ENCODE results near the gene HOMER1.

HOMER1 gene, protein sequence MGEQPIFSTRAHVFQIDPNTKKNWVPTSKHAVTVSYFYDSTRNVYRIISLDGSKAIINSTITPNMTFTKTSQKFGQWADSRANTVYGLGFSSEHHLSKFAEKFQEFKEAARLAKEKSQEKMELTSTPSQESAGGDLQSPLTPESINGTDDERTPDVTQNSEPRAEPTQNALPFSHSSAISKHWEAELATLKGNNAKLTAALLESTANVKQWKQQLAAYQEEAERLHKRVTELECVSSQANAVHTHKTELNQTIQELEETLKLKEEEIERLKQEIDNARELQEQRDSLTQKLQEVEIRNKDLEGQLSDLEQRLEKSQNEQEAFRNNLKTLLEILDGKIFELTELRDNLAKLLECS

DNA sequence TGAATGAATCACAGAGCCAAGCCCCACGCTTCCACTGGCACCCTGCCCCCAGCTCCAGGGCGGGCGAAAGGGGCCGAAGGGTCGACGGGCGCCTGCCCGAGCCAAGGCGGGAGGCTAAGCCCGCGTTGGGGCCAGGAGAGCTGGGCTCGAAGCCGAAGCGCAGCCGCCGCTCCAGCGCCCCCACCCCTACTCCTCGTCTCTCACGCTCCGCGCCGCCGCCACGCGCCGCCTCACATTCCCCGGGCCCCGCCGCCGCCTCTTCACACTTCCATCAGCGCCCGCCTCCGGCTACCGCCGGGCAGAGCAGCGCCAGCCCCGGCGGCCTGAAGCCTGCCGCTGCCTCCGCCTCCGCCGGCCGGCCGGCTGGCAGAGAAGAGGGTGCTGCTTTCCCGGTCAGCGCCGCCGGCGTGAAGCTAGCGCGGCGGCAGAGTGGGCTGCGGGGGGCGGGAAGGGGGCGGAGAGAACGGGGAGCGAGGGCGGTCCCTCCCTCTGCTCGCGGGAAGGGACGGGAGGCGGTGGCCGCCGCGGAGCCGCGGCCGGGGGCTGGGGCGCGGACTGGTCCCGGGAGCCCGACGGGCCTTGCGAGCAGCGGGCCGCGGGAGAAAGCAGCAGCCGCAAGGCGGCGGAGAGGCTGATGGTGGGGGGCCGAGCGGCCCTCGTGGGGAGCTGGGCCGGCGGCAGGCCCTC, at the start of gene HOMER1:
HOMER1 (minus strand) TSS at position 431 of the 687 bp plus-strand sequence. CDS start 1,360 bp downstream, outside the sequence.
- TF ChIP-seq, protein P1, sequence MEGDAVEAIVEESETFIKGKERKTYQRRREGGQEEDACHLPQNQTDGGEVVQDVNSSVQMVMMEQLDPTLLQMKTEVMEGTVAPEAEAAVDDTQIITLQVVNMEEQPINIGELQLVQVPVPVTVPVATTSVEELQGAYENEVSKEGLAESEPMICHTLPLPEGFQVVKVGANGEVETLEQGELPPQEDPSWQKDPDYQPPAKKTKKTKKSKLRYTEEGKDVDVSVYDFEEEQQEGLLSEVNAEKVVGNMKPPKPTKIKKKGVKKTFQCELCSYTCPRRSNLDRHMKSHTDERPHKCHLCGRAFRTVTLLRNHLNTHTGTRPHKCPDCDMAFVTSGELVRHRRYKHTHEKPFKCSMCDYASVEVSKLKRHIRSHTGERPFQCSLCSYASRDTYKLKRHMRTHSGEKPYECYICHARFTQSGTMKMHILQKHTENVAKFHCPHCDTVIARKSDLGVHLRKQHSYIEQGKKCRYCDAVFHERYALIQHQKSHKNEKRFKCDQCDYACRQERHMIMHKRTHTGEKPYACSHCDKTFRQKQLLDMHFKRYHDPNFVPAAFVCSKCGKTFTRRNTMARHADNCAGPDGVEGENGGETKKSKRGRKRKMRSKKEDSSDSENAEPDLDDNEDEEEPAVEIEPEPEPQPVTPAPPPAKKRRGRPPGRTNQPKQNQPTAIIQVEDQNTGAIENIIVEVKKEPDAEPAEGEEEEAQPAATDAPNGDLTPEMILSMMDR (IDR thresholded peaks at IDR 0.05; ENCODE audit: low read length, missing control alignments): no peak
- DNase-seq (ENCODE audit: low read depth): peak; percentile 77

DNA sequence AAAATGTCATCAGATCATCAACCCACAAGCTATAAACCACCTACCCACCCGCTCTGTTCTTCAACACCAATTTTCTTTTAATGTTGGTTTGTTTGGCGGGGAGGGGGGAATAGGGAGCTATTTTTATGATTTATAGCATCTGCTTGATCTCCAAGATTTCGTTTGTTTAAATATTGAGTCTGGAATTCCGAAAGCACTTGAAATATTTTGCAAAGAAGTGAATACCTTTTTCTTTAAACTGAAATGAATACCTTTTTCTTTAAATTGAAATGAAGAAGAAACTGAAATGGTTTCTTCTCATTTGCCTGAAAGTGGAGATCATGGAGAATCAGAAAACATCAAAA, 49.3 kb upstream of the HOMER1 start:
- TF ChIP-seq, protein P1 (IDR thresholded peaks at IDR 0.05; ENCODE audit: low read length, missing control alignments): no peak

More for the DNA sequence above, at the start of gene HOMER1:
- peak within 1 kb of the TSS; percentile 81 for H3K4me3 ChIP-seq (replicated peaks; ENCODE audit: low read depth, low read length)

DNA sequence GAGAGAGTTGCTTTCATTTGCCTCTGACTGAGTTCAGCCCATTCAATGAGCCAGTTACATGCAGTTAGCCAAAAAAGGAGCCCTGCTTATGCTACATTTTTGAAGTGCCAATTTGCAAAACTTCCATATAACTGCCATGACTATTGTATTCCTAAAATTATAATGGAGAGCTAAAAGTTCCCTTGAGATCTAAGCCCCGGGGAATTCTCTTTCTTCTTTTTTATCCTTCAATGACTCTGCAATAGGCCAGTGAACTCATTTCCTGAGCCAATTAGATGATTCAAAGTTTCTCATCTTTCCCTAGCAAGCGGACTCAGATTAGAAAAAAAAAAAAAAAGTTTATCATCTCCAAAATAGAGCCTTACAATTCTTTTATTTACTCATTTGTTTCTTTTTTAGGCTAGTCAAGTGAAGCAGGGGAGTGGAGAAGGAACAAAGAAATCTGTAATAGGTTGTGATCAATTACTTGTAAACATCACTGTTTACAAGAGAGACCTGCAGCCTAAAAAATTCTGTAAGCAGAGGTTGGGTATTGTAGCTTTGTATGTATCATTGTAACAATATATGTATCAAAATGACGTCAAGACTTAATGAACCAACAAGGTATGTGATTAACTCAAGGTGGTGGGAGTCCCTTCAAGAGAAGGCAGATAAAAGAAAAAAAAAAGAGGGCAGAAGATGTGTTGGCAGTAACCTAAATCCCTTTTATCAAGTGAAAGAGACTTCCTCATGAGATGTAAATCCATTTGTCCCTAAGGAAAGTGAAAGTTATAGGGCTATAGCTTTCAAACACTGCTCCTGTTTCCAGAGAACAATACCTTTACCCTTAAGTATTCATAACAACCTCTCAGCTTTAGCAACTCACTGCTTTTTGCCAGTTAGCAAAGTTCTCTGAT, 48.7 kb upstream of the HOMER1 start:
- H3K4me3 ChIP-seq (replicated peaks; ENCODE audit: low read depth, low read length): no peak overlapping the region
- TF ChIP-seq, protein P1 (IDR thresholded peaks at IDR 0.05; ENCODE audit: low read length, missing control alignments): no peak
- peak; percentile 56 for DNase-seq (ENCODE audit: low read depth)

More for the DNA sequence above, 49.3 kb upstream of the HOMER1 start:
- no peak for DNase-seq (ENCODE audit: low read depth)
- no peak overlapping the region for H3K4me3 ChIP-seq (replicated peaks; ENCODE audit: low read depth, low read length)

DNA sequence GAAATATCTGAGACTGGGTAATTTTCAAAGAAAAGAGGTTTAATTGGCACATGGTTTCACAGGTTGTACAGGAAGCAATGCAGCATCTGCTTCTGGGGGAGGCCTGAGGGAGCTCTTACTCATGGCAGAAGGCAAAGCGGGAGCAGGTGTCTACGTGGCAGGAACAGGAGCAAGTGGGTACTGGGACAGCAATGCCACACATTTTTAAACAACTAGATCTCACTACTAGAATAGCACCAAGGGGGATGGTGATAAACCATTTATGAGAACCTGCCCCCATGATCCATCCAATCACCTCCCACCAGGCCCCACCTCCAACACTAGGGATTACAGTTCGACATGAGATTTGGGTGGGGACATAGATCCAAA, 47.6 kb upstream of the HOMER1 start:
- no peak overlapping the region for H3K4me3 ChIP-seq (replicated peaks; ENCODE audit: low read depth, low read length)
- TF ChIP-seq, protein P1 (IDR thresholded peaks at IDR 0.05; ENCODE audit: low read length, missing control alignments): no peak
- no peak for DNase-seq (ENCODE audit: low read depth)

DNA sequence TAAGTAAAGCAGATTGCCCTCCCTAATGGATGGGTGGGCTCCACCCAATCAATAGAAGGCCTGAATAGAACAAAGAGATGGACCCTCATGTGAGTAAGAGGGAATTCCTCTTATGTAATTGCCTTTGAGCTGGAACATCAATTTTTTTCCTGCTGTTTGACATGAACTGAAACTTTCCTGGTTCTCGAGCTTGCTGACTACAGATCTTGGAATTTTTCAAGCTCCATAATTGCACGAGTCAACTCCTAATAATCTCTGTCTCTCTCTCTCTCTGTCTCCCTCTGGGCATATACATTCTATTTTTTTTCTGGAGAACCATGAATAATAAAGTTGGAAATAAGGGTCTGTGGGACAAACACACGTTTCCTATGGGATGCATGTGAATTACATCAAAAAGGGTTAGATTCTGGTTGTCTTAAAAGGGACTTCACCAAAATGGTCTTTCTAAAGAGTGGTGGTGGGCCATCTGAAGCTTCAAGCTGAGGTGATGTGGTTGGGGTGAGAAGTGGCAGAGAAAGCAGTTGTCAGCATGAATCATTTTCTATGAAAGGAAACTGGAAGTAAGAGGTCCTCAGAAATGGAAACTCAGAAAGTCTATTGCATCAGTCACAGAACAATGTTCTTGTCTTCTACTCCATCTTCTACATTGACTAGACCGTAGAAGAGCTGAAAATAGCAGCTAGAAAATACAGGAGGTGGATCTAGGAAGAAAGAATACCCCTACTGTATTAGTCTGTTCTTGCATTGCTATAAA, 47.0 kb upstream of the HOMER1 start:
- TF ChIP-seq, protein P1 (IDR thresholded peaks at IDR 0.05; ENCODE audit: low read length, missing control alignments): no peak
- DNase-seq (ENCODE audit: low read depth): peak; percentile 46
- no peak overlapping the region for H3K4me3 ChIP-seq (replicated peaks; ENCODE audit: low read depth, low read length)

DNA sequence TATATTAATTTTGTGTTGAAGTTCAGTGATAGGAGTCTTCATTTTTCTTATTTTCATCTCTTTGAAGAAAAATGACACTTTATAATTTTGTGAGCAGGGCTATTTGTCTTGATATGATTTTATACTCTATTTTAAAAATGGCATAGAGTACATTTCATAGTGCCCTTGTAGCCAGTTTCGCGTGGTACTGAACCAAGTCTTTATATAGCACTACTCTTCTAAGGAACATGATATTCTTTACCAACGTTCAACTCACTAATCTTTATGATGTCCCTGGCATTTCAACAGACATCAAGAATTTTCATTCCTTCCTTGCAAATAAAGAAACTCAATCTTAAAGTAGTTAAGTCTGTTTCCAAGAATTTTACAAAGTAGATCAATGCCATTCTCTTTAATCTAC, 41.5 kb upstream of the HOMER1 start:
- H3K4me3 ChIP-seq (replicated peaks; ENCODE audit: low read depth, low read length): no peak overlapping the region
- TF ChIP-seq, protein P1 (IDR thresholded peaks at IDR 0.05; ENCODE audit: low read length, missing control alignments): no peak
- no peak for DNase-seq (ENCODE audit: low read depth)

All from fibroblast of pulmonary artery (primary cell).